ENCODE data around the gene BABAM1. TPM values are rescaled to one million over a fixed set of nuclear protein-coding genes. Genes with fewer than 3 reads are reported as not detected.

BABAM1 gene
- total and polyA plus RNA-seq, 9 of the 15 experiments (the other 6 are each of a cell fraction or from before 2014, with no cell fraction given) = 14.7 to 160 (median 113) TPM

DNA sequence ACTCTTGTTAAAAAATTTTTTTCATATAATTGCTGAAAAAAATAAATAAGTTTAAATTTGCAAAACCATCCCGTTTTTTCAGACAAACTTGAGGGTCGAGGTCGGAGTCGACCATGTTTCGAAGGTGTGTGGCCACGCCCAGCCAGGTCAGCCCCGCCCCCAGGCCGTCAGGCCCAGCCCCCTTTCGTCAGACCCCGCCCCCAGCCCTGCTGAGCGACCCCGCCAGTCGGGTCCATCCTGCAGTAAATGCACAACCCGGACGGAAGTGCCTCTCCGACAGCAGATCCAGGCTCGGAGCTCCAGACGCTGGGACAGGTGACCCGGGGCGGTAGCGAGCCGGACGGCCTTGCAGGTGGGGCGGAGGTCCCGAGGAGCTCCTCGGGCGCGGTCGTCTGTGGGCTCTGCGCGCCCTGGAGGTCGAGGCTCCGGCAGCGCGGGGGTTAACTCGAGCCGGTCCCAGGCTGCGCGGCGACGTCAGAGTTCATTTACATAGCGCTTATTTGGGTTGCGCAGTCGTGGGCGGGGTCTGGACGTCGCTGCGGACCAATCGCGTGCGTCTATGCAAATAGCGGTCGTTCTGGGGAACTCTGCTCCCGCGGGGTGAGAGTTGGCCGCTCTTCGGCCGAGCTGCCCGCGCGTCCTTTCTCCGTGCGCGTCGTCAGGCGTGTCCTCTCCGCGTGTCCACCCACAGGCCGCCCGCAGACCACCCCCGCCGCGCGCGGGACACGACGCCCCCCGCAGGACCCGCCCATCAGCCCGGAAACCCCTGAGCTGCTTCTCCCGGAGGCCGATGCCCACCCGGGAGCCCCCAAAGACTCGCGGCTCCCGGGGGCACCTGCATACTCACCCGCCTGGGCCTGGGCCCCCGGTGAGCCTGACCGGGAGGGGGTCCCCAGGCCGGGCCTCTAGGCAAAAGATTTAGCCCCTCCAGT lies 41.0 kb upstream of the BABAM1 start, which contains the start of gene OCEL1 (continued):
- TF ChIP-seq, protein P1, sequence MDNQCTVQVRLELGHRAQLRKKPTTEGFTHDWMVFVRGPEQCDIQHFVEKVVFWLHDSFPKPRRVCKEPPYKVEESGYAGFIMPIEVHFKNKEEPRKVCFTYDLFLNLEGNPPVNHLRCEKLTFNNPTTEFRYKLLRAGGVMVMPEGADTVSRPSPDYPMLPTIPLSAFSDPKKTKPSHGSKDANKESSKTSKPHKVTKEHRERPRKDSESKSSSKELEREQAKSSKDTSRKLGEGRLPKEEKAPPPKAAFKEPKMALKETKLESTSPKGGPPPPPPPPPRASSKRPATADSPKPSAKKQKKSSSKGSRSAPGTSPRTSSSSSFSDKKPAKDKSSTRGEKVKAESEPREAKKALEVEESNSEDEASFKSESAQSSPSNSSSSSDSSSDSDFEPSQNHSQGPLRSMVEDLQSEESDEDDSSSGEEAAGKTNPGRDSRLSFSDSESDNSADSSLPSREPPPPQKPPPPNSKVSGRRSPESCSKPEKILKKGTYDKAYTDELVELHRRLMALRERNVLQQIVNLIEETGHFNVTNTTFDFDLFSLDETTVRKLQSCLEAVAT (IDR thresholded peaks at IDR 0.05) = no peak
- TF ChIP-seq FOXK1 (CRISPR knock-in tag; IDR thresholded peaks at IDR 0.05; ENCODE audit: borderline replicate concordance) = no peak
- no peak for TF ChIP-seq SMARCA4 (IDR thresholded peaks at IDR 0.05)
- TF ChIP-seq MAZ (CRISPR knock-in tag; conservative IDR thresholded peaks at IDR 0.05 in 1 of 2, IDR thresholded peaks at IDR 0.05 in 1 of 2) = peak; percentile 79; a peak in 3 of 4 replicates
- TF ChIP-seq RAD21 (CRISPR knock-in tag; conservative IDR thresholded peaks at IDR 0.05 in 1 of 2, IDR thresholded peaks at IDR 0.05 in 1 of 2) = no peak
- TF ChIP-seq, protein P2, sequence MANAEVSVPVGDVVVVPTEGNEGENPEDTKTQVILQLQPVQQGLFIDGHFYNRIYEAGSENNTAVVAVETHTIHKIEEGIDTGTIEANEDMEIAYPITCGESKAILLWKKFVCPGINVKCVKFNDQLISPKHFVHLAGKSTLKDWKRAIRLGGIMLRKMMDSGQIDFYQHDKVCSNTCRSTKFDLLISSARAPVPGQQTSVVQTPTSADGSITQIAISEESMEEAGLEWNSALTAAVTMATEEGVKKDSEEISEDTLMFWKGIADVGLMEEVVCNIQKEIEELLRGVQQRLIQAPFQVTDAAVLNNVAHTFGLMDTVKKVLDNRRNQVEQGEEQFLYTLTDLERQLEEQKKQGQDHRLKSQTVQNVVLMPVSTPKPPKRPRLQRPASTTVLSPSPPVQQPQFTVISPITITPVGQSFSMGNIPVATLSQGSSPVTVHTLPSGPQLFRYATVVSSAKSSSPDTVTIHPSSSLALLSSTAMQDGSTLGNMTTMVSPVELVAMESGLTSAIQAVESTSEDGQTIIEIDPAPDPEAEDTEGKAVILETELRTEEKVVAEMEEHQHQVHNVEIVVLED (CRISPR knock-in tag; IDR thresholded peaks at IDR 0.05) = peak; percentile 69
- TF ChIP-seq, protein P3, sequence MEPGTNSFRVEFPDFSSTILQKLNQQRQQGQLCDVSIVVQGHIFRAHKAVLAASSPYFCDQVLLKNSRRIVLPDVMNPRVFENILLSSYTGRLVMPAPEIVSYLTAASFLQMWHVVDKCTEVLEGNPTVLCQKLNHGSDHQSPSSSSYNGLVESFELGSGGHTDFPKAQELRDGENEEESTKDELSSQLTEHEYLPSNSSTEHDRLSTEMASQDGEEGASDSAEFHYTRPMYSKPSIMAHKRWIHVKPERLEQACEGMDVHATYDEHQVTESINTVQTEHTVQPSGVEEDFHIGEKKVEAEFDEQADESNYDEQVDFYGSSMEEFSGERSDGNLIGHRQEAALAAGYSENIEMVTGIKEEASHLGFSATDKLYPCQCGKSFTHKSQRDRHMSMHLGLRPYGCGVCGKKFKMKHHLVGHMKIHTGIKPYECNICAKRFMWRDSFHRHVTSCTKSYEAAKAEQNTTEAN (CRISPR knock-in tag; IDR thresholded peaks at IDR 0.05) = peak; percentile 61; the same call in 1 of the 2 replicates
- TF ChIP-seq TCF7 (IDR thresholded peaks at IDR 0.05; ENCODE audit: borderline replicate concordance) = peak; percentile 48; the same call in 1 of the 2 replicates
- no peak for TF ChIP-seq BRCA1 (IDR thresholded peaks at IDR 0.05)
- no peak for TF ChIP-seq BRCA1 (CRISPR knock-in tag; IDR thresholded peaks at IDR 0.05)
- TF ChIP-seq, protein P4, sequence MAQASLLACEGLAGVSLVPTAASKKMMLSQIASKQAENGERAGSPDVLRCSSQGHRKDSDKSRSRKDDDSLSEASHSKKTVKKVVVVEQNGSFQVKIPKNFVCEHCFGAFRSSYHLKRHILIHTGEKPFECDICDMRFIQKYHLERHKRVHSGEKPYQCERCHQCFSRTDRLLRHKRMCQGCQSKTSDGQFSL (CRISPR knock-in tag; IDR thresholded peaks at IDR 0.05) = no peak
- TF ChIP-seq, protein P4 (tag; IDR thresholded peaks at IDR 0.05) = no peak
- TF ChIP-seq, protein P5, sequence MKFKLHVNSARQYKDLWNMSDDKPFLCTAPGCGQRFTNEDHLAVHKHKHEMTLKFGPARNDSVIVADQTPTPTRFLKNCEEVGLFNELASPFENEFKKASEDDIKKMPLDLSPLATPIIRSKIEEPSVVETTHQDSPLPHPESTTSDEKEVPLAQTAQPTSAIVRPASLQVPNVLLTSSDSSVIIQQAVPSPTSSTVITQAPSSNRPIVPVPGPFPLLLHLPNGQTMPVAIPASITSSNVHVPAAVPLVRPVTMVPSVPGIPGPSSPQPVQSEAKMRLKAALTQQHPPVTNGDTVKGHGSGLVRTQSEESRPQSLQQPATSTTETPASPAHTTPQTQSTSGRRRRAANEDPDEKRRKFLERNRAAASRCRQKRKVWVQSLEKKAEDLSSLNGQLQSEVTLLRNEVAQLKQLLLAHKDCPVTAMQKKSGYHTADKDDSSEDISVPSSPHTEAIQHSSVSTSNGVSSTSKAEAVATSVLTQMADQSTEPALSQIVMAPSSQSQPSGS (CRISPR knock-in tag; IDR thresholded peaks at IDR 0.05) = no peak
- TF ChIP-seq ZC3H11A (IDR thresholded peaks at IDR 0.05; ENCODE audit: low read depth, low read length) = no peak
- TF ChIP-seq NR2C2 (CRISPR knock-in tag; IDR thresholded peaks at IDR 0.05) = peak; percentile 67; the same call in 1 of the 2 replicates
- peak; percentile 95 for TF ChIP-seq NR2C2 (tag; IDR thresholded peaks at IDR 0.05)
- peak; percentile 51 for TF ChIP-seq POLR2AphosphoS5 (IDR thresholded peaks at IDR 0.05; ENCODE audit: control insufficient read depth, insufficient read depth, low read depth, low read length)
- no peak for TF ChIP-seq NFATC3 (IDR thresholded peaks at IDR 0.05)
- no peak for TF ChIP-seq IFI16 (CRISPR knock-in tag; IDR thresholded peaks at IDR 0.05)
- no peak for TF ChIP-seq ZNF134 (CRISPR knock-in tag; conservative IDR thresholded peaks at IDR 0.05)
- TF ChIP-seq KAT7 (CRISPR knock-in tag; IDR thresholded peaks at IDR 0.05; ENCODE audit: borderline replicate concordance) = peak; percentile 77; the same call in 1 of the 2 replicates

Measured in K562 (cell line).